ENCODE measurements around the gene GRIK2.

DNA sequence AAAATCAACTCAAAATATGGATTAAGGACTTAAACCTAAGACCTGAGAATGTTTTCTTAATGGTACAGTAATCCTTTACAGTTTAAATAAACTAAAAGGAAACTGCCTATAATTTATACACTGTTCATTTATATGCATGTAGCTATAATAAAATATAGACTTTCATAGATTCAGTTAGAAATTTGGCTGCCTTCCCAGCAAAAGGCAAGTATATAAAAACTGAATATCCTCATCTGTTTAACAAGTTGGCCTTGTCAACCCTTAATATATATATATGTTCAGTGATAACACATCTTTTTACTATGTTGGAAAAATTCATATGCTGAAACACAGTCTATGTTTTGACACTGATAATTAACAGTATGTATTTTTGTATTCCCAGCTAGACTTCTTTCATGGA is 123.1 kb downstream of the GRIK2 start:
- TF ChIP-seq, protein P1, sequence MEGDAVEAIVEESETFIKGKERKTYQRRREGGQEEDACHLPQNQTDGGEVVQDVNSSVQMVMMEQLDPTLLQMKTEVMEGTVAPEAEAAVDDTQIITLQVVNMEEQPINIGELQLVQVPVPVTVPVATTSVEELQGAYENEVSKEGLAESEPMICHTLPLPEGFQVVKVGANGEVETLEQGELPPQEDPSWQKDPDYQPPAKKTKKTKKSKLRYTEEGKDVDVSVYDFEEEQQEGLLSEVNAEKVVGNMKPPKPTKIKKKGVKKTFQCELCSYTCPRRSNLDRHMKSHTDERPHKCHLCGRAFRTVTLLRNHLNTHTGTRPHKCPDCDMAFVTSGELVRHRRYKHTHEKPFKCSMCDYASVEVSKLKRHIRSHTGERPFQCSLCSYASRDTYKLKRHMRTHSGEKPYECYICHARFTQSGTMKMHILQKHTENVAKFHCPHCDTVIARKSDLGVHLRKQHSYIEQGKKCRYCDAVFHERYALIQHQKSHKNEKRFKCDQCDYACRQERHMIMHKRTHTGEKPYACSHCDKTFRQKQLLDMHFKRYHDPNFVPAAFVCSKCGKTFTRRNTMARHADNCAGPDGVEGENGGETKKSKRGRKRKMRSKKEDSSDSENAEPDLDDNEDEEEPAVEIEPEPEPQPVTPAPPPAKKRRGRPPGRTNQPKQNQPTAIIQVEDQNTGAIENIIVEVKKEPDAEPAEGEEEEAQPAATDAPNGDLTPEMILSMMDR (IDR thresholded peaks at IDR 0.05) = no peak
- TF ChIP-seq POLR2A (IDR thresholded peaks at IDR 0.05) = no peak

Data from thyroid gland (tissue), 4 donors.